ENCODE measurements around the gene SBK3.
A peak's percentile ranks its signal among the peaks of the same experiment; 100 is the strongest.
"Not testable (repeated sequence)": the region's sequence is repeated elsewhere in the genome, so short reads cannot be mapped to it uniquely, and the experiment has no call there.

SBK3 gene

GRCh38 chr19:55545443-55545842 lies at the start of gene SBK3:
SBK3 (minus strand) TSS chr19:55545543; CDS start chr19:55545543, 0 bp downstream.
- DNase-seq = no peak

GRCh38 chr19:55593096-55593772 lies 47.9 kb upstream of the SBK3 start:
- DNase-seq = no peak

GRCh38 chr19:55592391-55593090 lies 47.2 kb upstream of the SBK3 start:
- no peak for DNase-seq

GRCh38 chr19:55591555-55591954 lies 46.2 kb upstream of the SBK3 start:
- no peak for DNase-seq

GRCh38 chr19:55590617-55591016 lies 45.3 kb upstream of the SBK3 start:
- peak; percentile 37 for DNase-seq

GRCh38 chr19:55590109-55590508 lies 44.8 kb upstream of the SBK3 start:
- DNase-seq = no peak

- DNase-seq = no peak
Measured at GRCh38 chr19:55588738-55589137, 43.4 kb upstream of the SBK3 start.

- DNase-seq = peak; percentile 96
Measured at GRCh38 chr19:55586976-55587668, 41.8 kb upstream of the SBK3 start.

GRCh38 chr19:55585658-55586339 lies 40.5 kb upstream of the SBK3 start:
- DNase-seq = peak; percentile 73

- no peak for DNase-seq
Measured at GRCh38 chr19:55584871-55585270, 39.5 kb upstream of the SBK3 start.

- DNase-seq = not testable (repeated sequence)
Measured at GRCh38 chr19:55583897-55584296, 38.6 kb upstream of the SBK3 start.

GRCh38 chr19:55582284-55582683 lies 36.9 kb upstream of the SBK3 start:
- not testable (repeated sequence) for DNase-seq

GRCh38 chr19:55581823-55582223 lies 36.5 kb upstream of the SBK3 start:
- DNase-seq = no peak

GRCh38 chr19:55581145-55581822 lies 35.9 kb upstream of the SBK3 start:
- DNase-seq = peak; percentile 36

GRCh38 chr19:55580628-55581144 lies 35.3 kb upstream of the SBK3 start, which contains the start of gene ZNF579:
ZNF579 (minus strand) TSS chr19:55580848; CDS start chr19:55579639, 1,209 bp downstream.
- DNase-seq = peak; percentile 90

GRCh38 chr19:55579766-55580621 lies 34.7 kb upstream of the SBK3 start:
- peak; percentile 21 for DNase-seq

GRCh38 chr19:55578761-55579747 lies 33.7 kb upstream of the SBK3 start:
- no peak for DNase-seq

GRCh38 chr19:55578031-55578760 lies 32.9 kb upstream of the SBK3 start:
- no peak for DNase-seq

GRCh38 chr19:55576746-55577145 lies 31.4 kb upstream of the SBK3 start:
- no peak for DNase-seq

Measured in stimulated activated CD4-positive, alpha-beta T cell treated with anti-CD3 and anti-CD28 coated beads, Interleukin-15, amount 100 ng/mL, for 24 hours (primary cell).